Progenitor cell of endocrine pancreas (in vitro differentiated cells): ENCODE measurements around the gene C10orf62. TPM values are rescaled to one million over a fixed set of nuclear protein-coding genes. Genes with fewer than 3 reads are reported as not detected.

Experiments used
- DNase-seq: peaks from one replicate; pipeline ENCODE4 v3.0.0; 2021; ENCODE audit warnings: low spot score; ENCODE audit not compliant: unreplicated experiment
- H3K27ac Mint-ChIP-seq: 2 replicates; pipeline ENCODE4 v1.8.0; 2021; ENCODE audit warnings: mild to moderate bottlenecking, moderate library complexity, mixed read lengths
- H3K27me3 Mint-ChIP-seq: 2 replicates; pipeline ENCODE4 v1.8.0; 2021; ENCODE audit warnings: mixed read lengths
- H3K36me3 Mint-ChIP-seq: 2 replicates; pipeline ENCODE4 v1.8.0; 2022; ENCODE audit warnings: mixed read lengths; ENCODE audit not compliant: insufficient read depth
- H3K4me1 Mint-ChIP-seq: 2 replicates; pipeline ENCODE4 v1.8.0; 2021; ENCODE audit warnings: low read depth, mixed read lengths
- H3K4me3 Mint-ChIP-seq: 2 replicates; pipeline ENCODE4 v1.8.0; 2021; ENCODE audit warnings: low read depth, mild to moderate bottlenecking, moderate library complexity, mixed read lengths
- H3K9me3 Mint-ChIP-seq: 2 replicates; pipeline ENCODE4 v1.8.0; 2021; ENCODE audit warnings: low read depth, mixed read lengths
- total RNA-seq: library from RNA; stranded (reverse); gene quantifications from 2 replicates; pipeline ENCODE4 v1.2.1, GENCODE V29; 2021
- TF ChIP-seq, protein P1 (sequence below): fragments of 200-600 bp; sonication (generic); IDR thresholded peaks from one replicate; pipeline ENCODE4 v1.5.0; 2021; ENCODE audit warnings: antibody characterized with exemption, mild to moderate bottlenecking; ENCODE audit not compliant: unreplicated experiment

C10orf62 gene
- total RNA-seq, 1 donor from 2014 or later = 0.96 TPM

DNA sequence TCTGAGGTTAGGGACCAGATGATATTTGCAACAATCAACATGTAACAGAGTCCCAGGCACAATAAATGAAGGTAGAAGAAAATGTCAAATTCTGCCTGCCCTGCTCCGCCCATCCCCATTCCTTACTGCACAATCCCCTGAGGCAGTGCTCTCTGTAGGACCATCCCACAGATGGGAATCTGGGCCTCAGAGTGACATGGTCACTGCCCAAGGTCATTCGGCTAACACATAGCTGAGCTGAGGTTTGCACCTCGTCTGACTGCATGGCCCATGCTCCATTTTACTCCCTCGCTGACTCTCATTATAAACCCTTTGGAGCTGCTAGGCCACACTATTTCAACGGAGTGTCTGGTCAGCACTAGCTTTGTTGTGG, 4.1 kb upstream of the C10orf62 start:
- DNase-seq = no peak
- Mint-ChIP-seq H3K4me3 (no peak overlapping the region), H3K27me3 (no peaks in the 10 kb centered on the region), H3K4me1 (peaks cover 26% of the 10 kb centered on the region), H3K27ac (peak overlapping the region; percentile 87), H3K9me3 (no peaks in the 10 kb centered on the region), H3K36me3 (no peaks in the 10 kb centered on the region)
- TF ChIP-seq, protein P1, sequence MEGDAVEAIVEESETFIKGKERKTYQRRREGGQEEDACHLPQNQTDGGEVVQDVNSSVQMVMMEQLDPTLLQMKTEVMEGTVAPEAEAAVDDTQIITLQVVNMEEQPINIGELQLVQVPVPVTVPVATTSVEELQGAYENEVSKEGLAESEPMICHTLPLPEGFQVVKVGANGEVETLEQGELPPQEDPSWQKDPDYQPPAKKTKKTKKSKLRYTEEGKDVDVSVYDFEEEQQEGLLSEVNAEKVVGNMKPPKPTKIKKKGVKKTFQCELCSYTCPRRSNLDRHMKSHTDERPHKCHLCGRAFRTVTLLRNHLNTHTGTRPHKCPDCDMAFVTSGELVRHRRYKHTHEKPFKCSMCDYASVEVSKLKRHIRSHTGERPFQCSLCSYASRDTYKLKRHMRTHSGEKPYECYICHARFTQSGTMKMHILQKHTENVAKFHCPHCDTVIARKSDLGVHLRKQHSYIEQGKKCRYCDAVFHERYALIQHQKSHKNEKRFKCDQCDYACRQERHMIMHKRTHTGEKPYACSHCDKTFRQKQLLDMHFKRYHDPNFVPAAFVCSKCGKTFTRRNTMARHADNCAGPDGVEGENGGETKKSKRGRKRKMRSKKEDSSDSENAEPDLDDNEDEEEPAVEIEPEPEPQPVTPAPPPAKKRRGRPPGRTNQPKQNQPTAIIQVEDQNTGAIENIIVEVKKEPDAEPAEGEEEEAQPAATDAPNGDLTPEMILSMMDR = no peak

GRCh38 chr10:97587183-97587582, 2.3 kb upstream of the C10orf62 start:
- H3K27ac Mint-ChIP-seq = no peak overlapping the region
- no peaks in the 10 kb centered on the region for H3K27me3 Mint-ChIP-seq
- no peaks in the 10 kb centered on the region for H3K9me3 Mint-ChIP-seq
- DNase-seq = no peak
- TF ChIP-seq, protein P1 = no peak
- no peaks in the 10 kb centered on the region for H3K36me3 Mint-ChIP-seq
- no peak overlapping the region for H3K4me3 Mint-ChIP-seq
- H3K4me1 Mint-ChIP-seq = peaks cover 26% of the 10 kb centered on the region

DNA sequence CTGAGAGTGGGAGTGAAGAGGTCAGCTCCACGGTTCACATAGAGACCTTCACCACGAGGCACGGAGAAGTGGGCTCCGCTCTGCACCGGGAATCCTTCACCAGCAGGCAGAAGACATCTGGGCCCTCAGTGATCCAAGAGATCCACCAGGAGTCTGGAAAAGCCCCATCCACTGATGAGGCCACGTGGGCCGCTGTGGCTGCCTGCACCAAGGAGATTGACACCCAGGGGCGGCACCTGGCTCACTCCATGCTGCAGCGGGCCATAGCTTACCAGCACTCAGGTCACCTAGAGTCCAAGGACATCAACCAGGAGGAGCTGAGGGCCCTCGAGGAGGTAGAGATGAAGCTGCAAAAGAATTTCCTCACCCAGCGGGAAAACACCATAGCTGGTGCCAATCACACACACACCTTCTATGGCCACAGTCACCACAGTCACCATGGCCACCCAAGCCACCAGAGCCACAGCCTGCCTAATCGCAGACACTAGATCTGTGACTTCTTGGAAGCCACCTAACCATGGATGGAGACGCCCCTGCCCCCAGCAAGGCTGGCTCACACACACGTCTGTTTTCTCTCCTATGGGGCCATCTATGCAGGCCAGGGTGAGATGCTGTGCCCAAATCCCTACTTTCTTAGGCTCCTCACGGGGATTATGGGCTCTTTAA, 694 bp downstream of the C10orf62 start:
- no peak for DNase-seq
- TF ChIP-seq, protein P1 = no peak
- Mint-ChIP-seq H3K4me1 (peaks cover 10% of the 10 kb centered on the region), H3K4me3 (no peak overlapping the region), H3K27me3 (no peaks in the 10 kb centered on the region), H3K9me3 (no peaks in the 10 kb centered on the region), H3K36me3 (no peaks in the 10 kb centered on the region), H3K27ac (no peak overlapping the region)

DNA sequence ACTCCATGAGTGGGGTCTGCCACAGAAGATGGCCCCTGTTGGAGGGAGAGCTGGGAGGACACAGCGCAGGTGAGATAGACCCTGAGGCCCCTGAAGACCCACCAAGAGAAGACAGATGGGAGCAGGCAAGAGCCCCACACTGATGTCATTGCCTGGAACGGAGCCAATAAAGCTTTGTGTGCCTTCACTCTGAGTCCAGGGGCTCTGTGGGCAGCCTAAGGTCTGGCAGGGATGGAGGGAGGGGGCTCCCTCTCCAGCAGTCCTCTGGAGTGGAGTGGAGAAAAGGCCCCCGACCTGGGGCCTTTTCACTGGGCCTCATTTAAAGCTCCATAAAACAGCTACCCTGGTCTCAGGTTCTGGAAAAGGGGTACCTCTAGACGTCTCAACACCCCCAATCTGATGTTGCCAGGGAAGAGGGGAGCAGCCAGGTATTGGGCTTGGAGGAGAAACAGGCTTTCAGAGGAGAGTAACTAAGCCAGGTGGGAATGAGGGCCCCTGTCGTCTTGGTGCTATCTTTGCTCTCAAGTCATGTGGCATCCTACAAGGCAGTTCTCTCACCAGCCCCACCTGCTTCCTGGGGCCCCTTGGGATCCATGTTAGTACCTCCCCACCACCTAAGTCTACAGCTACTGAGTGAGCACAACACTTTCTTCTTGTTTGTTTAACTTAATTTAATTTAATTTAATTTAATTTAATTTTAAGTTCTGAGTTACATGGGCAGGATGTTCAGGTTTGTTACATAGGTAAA, 1.4 kb downstream of the C10orf62 start:
- H3K4me3 Mint-ChIP-seq = no peak overlapping the region
- no peaks in the 10 kb centered on the region for H3K27me3 Mint-ChIP-seq
- H3K36me3 Mint-ChIP-seq = no peaks in the 10 kb centered on the region
- no peak overlapping the region for H3K27ac Mint-ChIP-seq
- H3K9me3 Mint-ChIP-seq = no peaks in the 10 kb centered on the region
- TF ChIP-seq, protein P1 = no peak
- peaks cover 5% of the 10 kb centered on the region for H3K4me1 Mint-ChIP-seq
- no peak for DNase-seq

DNA sequence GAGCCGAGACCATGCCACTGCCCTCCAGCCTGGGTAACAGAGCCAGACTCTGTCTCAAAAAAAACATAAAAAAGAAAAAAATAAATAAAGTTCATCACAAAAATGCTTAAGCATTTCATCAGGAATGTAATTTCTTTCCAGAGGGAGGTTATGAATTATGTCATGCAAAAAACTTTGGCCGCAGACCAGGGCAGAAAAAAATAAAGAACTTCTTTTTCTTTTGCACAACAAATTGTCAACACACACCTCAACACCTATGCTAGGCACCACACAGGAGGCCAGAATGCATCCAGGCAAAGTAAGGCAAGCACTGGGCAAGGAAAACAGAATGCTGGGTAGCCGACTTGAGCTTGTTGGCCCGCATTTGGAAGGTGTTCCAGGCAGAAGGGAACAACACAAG, 3.9 kb downstream of the C10orf62 start:
- H3K36me3 Mint-ChIP-seq = no peaks in the 10 kb centered on the region
- H3K27ac Mint-ChIP-seq = no peak overlapping the region
- no peaks in the 10 kb centered on the region for H3K4me1 Mint-ChIP-seq
- DNase-seq = no peak
- TF ChIP-seq, protein P1 = no peak
- no peaks in the 10 kb centered on the region for H3K9me3 Mint-ChIP-seq
- H3K4me3 Mint-ChIP-seq = no peak overlapping the region
- H3K27me3 Mint-ChIP-seq = no peaks in the 10 kb centered on the region
